ENCODE data around the gene MIP. TPM values are rescaled to one million over a fixed set of nuclear protein-coding genes. Genes with fewer than 3 reads are reported as not detected.
"Not testable (repeated sequence)": the region's sequence is repeated elsewhere in the genome, so short reads cannot be mapped to it uniquely, and the experiment has no call there.

MIP gene
- total RNA-seq, 1 donor from 2014 or later: not detected

DNA sequence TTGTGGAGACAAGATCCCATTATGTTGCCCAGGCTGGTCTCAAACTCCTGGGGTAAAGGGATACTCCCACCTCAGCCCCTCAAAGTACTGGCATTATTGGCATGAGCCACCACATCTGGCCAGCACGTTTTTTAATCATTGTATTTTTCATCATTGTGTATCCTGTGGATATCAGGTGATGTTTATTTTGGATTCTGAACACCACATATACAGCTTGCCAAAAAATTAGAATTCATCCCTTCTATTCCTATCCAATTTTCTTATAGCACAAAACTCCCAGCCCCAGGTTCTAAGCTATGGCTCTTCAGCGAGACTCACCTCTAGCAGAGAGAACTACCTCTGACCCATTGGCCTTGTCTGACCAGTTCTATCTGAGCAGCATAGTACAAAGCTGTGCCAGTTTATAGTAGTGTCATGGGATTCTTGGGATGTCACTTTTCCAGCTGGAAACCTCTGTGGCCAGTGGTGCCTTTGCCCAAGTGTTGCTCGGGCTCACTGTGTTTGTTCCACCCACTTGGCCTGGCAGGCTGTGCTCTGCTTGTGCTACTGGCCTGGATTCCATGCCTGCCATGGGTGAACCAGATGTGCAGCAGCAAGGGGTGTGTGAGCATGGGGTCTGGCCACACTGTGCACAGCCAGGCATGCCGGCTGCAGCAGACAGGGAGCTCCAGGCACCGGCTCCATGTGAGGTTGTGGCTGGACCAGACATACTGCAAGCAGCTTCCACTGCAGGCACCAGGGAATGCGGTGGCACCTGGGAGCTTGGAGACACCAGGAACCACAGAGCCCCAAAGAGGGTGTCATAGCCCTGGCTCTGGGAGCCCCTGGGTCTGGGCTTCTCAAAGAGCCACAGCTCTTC, 42.4 kb downstream of the MIP start:
- DNase-seq (ENCODE audit: extremely low read depth, low read depth, low spot score): no peak

DNA sequence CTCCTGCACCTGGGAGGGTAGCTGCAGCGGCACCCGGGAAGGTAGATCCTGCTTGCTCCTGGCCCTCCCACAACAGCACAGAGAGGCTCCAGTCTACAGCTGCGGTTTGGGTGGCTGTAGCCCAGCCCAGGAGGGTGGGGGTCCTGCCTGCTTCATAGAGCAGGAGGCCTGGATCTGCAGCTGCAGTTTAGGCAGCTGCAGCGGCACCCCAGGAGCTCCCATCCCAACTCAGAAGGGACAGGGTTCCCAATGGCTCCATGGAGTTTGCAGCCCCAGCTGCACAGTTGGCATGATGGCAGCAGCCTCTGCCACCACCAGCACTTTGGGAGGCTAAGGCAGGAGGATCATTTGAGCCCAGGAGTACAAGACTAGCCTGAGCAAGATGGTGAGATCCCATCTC, 43.7 kb downstream of the MIP start:
- no peak for DNase-seq (ENCODE audit: extremely low read depth, low read depth, low spot score)

DNA sequence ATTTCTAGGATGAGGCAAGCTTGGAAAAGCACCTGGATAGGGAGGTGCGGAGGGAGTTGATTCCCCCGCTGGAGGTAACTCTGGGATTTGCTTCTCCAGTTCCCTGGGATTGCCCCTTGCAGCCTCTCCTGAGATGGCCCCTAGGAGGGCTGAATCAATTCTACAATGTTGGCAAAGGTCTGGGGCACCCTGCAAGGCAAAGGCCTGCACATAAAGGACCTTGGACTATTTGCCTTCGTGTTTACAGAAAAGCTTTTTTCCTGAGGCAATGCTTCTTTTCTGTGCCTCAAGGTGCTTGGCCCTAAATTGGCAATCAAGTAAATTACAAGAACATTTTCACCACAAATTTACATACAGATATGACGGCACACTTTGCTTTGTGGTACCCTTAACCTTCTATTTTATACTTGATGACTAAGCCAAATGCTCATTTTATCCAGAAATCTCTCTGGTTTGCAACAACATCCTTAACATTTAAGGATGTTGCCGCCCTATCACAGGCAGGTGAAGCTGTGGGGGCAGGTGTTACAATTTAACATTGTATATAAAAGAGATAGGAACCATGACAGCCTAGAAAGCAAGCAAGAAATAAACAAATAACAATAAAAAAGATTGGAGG, 45.5 kb downstream of the MIP start:
- no peak for DNase-seq (ENCODE audit: extremely low read depth, low read depth, low spot score)

DNA sequence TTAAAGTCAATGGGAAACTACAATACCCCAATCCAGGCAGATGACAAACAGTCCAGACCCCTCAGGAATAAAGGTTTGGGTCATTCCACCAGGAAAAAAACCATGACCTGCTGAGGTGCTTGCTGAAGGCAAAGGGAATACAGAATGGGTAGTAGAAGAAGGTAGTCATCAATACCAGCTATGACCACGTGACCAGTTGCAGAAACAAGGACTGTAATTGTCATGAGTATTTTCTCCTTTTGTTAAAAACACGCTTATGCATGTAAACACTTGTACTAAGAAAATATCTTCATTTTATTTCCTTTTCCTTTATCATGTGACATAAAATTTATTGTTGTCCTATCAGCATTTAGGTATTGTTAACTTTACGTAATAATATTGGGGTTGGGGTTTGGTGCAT, 50.2 kb downstream of the MIP start:
- not testable (repeated sequence) for DNase-seq (ENCODE audit: extremely low read depth, low read depth, low spot score)

DNA sequence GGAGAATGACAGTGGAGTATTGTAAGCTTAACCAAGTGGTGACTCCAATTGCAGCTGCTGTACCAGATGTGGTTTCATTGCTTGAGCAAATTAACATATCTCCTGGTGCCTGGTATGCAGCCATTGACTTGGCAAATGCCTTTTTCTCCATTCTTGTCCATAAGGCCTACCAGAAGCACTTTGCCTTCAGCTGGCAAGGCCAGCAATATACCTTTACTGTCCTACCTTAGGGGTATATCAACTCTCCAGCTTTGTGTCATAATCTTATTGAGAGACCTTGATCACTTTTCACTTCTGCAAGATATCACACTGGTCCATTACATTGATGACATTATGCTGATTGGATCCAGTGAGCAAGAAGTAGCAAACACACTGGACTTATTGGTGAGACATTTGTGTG, 52.8 kb downstream of the MIP start:
- DNase-seq (ENCODE audit: extremely low read depth, low read depth, low spot score): not testable (repeated sequence)

DNA sequence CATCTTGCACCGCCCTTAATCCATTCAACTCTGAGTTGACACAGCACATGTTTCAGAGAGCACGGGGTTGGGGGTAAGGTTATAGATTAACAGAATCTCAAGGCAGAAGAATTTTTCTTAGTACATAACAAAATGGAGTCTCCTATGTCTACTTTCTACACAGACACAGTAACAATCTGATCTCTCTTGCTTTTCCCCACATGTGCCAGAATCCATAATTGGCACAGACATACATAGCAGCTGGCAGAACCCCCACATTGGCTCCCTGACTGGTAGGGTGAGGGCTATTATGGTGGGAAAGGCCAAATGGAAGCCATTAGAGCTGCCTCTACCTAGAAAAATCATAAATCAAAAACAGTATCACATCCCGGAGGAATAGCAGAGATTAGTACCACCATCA, 53.3 kb downstream of the MIP start:
- not testable (repeated sequence) for DNase-seq (ENCODE audit: extremely low read depth, low read depth, low spot score)

Other genes starting within 250 kb of the MIP start
- 40.5 and 41.5 TPM in 2 replicates for gene RNF41, start 232.7 kb downstream of the MIP start, total RNA-seq
- gene NABP2, start 230.3 kb downstream of the MIP start, total RNA-seq: 26.7 and 33.5 TPM in 2 replicates
- not detected in 2 replicates for gene SLC39A5, start 224.6 kb downstream of the MIP start, total RNA-seq
- gene ANKRD52, start 196.3 kb downstream of the MIP start, total RNA-seq: 34.4 and 55.6 TPM in 2 replicates
- gene COQ10A, start 187.7 kb downstream of the MIP start, total RNA-seq: 9.2 and 15.9 TPM in 2 replicates
- gene CS, start 154.3 kb downstream of the MIP start, total RNA-seq: 146 and 156 TPM in 2 replicates
- gene CNPY2, start 138.7 kb downstream of the MIP start, total RNA-seq: 112 and 135 TPM in 2 replicates
- gene PAN2, start 120.7 kb downstream of the MIP start, total RNA-seq: 15.6 and 18.4 TPM in 2 replicates
- 3.0 TPM in 1 of 2 replicates, not detected in the other for gene IL23A, start 115.8 kb downstream of the MIP start, total RNA-seq
- 76.0 and 104 TPM in 2 replicates for gene STAT2, start 94.5 kb downstream of the MIP start, total RNA-seq
- gene APOF, start 91.8 kb downstream of the MIP start, total RNA-seq: not detected in 2 replicates
- gene TIMELESS, start 5.2 kb downstream of the MIP start, total RNA-seq: 7.4 and 13.9 TPM in 2 replicates
- 1.7 TPM in 2 replicates for gene SPRYD4, start 13.9 kb upstream of the MIP start, total RNA-seq
- gene GLS2, start 33.5 kb upstream of the MIP start, total RNA-seq: 0.58 TPM in 1 of 2 replicates, not detected in the other
- gene RBMS2, start 67.2 kb upstream of the MIP start, total RNA-seq: 56.5 and 75.8 TPM in 2 replicates
- gene BAZ2A, start 175.7 kb upstream of the MIP start, total RNA-seq: 61.5 and 112 TPM in 2 replicates
- 415 and 515 TPM in 2 replicates for gene ATP5F1B, start 191.3 kb upstream of the MIP start, total RNA-seq
- 110 and 111 TPM in 2 replicates for gene PTGES3, start 233.6 kb upstream of the MIP start, total RNA-seq